ENCODE measurements around the gene MACC1.
"Not testable (repeated sequence)": the region's sequence is repeated elsewhere in the genome, so short reads cannot be mapped to it uniquely, and the experiment has no call there.

The MACC1 gene

GRCh38 chr7:20229646-20230500, 12.7 kb upstream of the MACC1 start:
- DNase-seq = no peak

GRCh38 chr7:20229081-20229480, 11.9 kb upstream of the MACC1 start:
- no peak for DNase-seq

GRCh38 chr7:20228654-20229053, 11.5 kb upstream of the MACC1 start:
- no peak for DNase-seq

GRCh38 chr7:20227291-20227795, 10.2 kb upstream of the MACC1 start:
- DNase-seq = no peak

GRCh38 chr7:20226860-20227259, 9.7 kb upstream of the MACC1 start:
- DNase-seq = no peak

GRCh38 chr7:20225384-20225783, 8.2 kb upstream of the MACC1 start:
- no peak for DNase-seq

GRCh38 chr7:20224025-20224424, 6.8 kb upstream of the MACC1 start:
- DNase-seq = no peak

- DNase-seq = no peak
These were observed 6.2 kb upstream of the MACC1 start for GRCh38 chr7:20223356-20223755.

GRCh38 chr7:20222219-20222828, 5.1 kb upstream of the MACC1 start:
- no peak for DNase-seq

- DNase-seq = no peak
These were observed 3.9 kb upstream of the MACC1 start for GRCh38 chr7:20220921-20221547.

- DNase-seq = peak; percentile 57
These were observed 3.1 kb upstream of the MACC1 start for GRCh38 chr7:20220293-20220761.

- DNase-seq = peak; percentile 85
These were observed 2.5 kb upstream of the MACC1 start for GRCh38 chr7:20219446-20220292.

GRCh38 chr7:20219062-20219445, 1.9 kb upstream of the MACC1 start:
- no peak for DNase-seq

- no peak for DNase-seq
These were observed 1.1 kb upstream of the MACC1 start for GRCh38 chr7:20218279-20218678.

GRCh38 chr7:20216406-20217036, 663 bp downstream of the MACC1 start:
- no peak for DNase-seq

GRCh38 chr7:20214921-20215669, 2.1 kb downstream of the MACC1 start:
- DNase-seq = no peak

GRCh38 chr7:20214132-20214531, 3.1 kb downstream of the MACC1 start:
- no peak for DNase-seq

GRCh38 chr7:20213378-20213777, 3.8 kb downstream of the MACC1 start:
- DNase-seq = no peak

- no peak for DNase-seq
These were observed 5.8 kb downstream of the MACC1 start for GRCh38 chr7:20211376-20211775.

GRCh38 chr7:20208651-20209307, 8.4 kb downstream of the MACC1 start:
- no peak for DNase-seq

- not testable (repeated sequence) for DNase-seq
These were observed 9.4 kb downstream of the MACC1 start for GRCh38 chr7:20207811-20208210.

Measured in KG1 (cell line).